NCI-H1048 (cell line): ENCODE measurements around the gene ACSS3.

Source experiments
- DNase-seq: peaks from one replicate; lab custom pipeline; 2025; lab: John Stamatoyannopoulos, UW

Gene ACSS3

DNA sequence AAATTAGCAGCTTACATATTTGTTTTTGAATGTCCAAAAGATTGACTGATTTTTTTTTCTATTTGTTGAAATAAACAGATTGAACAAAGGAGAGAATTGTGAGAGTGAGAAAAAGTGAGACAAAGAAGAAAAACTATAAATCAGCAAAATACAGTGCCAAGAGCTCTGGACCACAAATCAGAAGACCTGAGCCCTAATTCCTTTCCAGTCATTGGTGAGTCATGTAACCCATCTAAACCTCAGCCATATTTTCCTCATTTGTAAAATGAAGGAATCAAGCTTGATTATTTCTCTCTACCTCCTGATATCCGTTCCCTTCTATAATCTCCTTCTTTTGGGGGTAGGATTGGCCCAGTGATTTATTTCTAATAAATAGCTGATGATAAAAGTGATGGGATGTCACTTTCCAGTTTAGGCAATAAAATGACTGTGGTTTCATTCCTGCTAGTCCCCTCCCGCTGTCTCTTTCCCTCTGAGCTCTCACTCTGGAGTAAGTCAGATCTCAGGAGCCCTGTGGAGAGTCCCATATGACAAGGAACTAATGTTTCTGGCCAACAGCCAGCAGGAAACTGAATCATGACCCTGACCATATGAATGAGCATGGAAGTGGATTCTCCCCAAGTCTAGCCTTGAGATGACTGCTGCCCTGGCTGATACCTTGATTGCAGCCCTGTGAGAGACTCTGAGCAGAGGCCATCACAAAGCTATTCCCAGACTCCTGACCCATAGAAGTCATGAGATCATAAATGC lies 218.9 kb downstream of the ACSS3 start:
- DNase-seq, result no peak

DNA sequence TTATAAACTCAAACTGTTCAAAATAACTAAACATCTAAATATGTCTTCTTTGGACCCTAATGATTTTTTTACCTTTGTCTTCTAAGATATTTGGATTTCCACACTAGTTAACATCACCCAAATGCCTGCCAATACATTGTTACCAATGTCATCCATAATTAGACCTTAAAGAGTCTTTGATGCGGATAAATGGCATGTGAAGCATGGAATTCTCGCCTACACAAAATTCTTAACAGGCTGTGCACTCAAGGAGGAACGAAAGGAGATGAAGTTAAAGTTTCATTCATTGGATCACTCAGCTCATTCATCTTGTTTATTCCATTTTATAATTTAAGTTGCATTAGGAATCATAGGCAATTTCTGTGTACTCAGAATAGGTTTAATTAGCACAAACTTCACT lies 219.7 kb downstream of the ACSS3 start:
- no peak for DNase-seq

- no peak for DNase-seq
Measured at GRCh38 chr12:81300454-81300853, 222.6 kb downstream of the ACSS3 start.

GRCh38 chr12:81303935-81304334 lies 226.1 kb downstream of the ACSS3 start:
- DNase-seq, result no peak
